Breast epithelium (tissue), 3 donors: ENCODE results near the gene BCAS3.

Experiments used
- POLR2A ChIP-seq: fragments of 450-650 bp; IDR thresholded peaks from one replicate; pipeline ENCODE4 v1.6.1; 2016; ENCODE audit warnings: antibody characterized with exemption, mild to moderate bottlenecking, moderate library complexity
- POLR2AphosphoS5 ChIP-seq, 3 donors: sonication (generic); formaldehyde crosslinking; IDR thresholded peaks; one replicate each; pipeline ENCODE4 v1.6.1; 2017; ENCODE audit warnings: antibody characterized with exemption in 3 of 3
- TF ChIP-seq, protein P1 (sequence below), 3 donors: fragments of 450-650 bp; IDR thresholded peaks; one replicate each; pipeline ENCODE4 v1.5.1; 2016 to 2017; ENCODE audit warnings: antibody characterized with exemption in 3 of 3, mild to moderate bottlenecking in 3 of 3, moderate library complexity in 3 of 3

GRCh38 chr17:60741031-60741430, 63.4 kb downstream of the BCAS3 start:
- TF ChIP-seq, protein P1, sequence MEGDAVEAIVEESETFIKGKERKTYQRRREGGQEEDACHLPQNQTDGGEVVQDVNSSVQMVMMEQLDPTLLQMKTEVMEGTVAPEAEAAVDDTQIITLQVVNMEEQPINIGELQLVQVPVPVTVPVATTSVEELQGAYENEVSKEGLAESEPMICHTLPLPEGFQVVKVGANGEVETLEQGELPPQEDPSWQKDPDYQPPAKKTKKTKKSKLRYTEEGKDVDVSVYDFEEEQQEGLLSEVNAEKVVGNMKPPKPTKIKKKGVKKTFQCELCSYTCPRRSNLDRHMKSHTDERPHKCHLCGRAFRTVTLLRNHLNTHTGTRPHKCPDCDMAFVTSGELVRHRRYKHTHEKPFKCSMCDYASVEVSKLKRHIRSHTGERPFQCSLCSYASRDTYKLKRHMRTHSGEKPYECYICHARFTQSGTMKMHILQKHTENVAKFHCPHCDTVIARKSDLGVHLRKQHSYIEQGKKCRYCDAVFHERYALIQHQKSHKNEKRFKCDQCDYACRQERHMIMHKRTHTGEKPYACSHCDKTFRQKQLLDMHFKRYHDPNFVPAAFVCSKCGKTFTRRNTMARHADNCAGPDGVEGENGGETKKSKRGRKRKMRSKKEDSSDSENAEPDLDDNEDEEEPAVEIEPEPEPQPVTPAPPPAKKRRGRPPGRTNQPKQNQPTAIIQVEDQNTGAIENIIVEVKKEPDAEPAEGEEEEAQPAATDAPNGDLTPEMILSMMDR (IDR thresholded peaks at IDR 0.05), result no peak
- no peak for TF ChIP-seq POLR2AphosphoS5 (IDR thresholded peaks at IDR 0.05)
- TF ChIP-seq POLR2A, result no peak
